ENCODE measurements around the gene SIX5. TPM values are rescaled to one million over a fixed set of nuclear protein-coding genes. Genes with fewer than 3 reads are reported as not detected.

The SIX5 gene
- polyA plus RNA-seq, 2 of the 4 experiments (the other 2 are of a cell fraction), result 8.9 to 24.7 TPM

- DNase-seq (ENCODE audit: low read depth in 1 of 2, low spot score in 1 of 2) (no peak), FAIRE-seq (no peak), ATAC-seq (no peak)
- ChIA-PET CTCF (interaction anchor here (0.7 to 9.5 kb wide), 3 partner anchors 9 to 32 kb away, joined by 3 to 68 read pairs (median 9); partner anchors contain the start of gene SIX5), POLR2A (no interaction called here)
- H3K4me3 ChIP-seq, result no peak overlapping the region
- WGBS (ENCODE audit: missing lambda C conversion rate), result 60% methylated on average over 5 of the region's 5 CpGs
- no peak overlapping the region for H3K4me2 ChIP-seq
- no peaks in the 10 kb centered on the region for H3K4me1 ChIP-seq
- TF ChIP-seq POLR2AphosphoS2 (conservative IDR thresholded peaks at IDR 0.05; ENCODE audit: low read length) (no peak), HOXB5 (CRISPR knock-in tag; IDR thresholded peaks at IDR 0.05) (no peak), JUN (IDR thresholded peaks at IDR 0.05) (no peak), ATOH8 (CRISPR knock-in tag; IDR thresholded peaks at IDR 0.05; ENCODE audit: low read depth) (no peak), FOSB (CRISPR knock-in tag; IDR thresholded peaks at IDR 0.05) (no peak), EHMT2 (IDR thresholded peaks at IDR 0.05; ENCODE audit: low read depth) (no peak), CHD2 (IDR thresholded peaks at IDR 0.05; ENCODE audit: low read length, partially characterized antibody) (no peak), SREBF2 (IDR thresholded peaks at IDR 0.05) (no peak), FOSL2 (IDR thresholded peaks at IDR 0.05) (no peak), FOSL2 (CRISPR knock-in tag; IDR thresholded peaks at IDR 0.05) (no peak), JUNB (IDR thresholded peaks at IDR 0.05) (no peak), NFE2L2 (conservative IDR thresholded peaks at IDR 0.05; ENCODE audit: low read length) (no peak), EHF (CRISPR knock-in tag; IDR thresholded peaks at IDR 0.05) (no peak), EP300 (IDR thresholded peaks at IDR 0.05) (no peak), ESRRA (IDR thresholded peaks at IDR 0.05; ENCODE audit: borderline replicate concordance, low read length) (no peak), ELK1 (IDR thresholded peaks at IDR 0.05; ENCODE audit: low read depth, low read length) (no peak), SMC3 (IDR thresholded peaks at IDR 0.05) (no peak), RFX5 (IDR thresholded peaks at IDR 0.05) (no peak), CEBPB (IDR thresholded peaks at IDR 0.05) (no peak)
- no peaks in the 10 kb centered on the region for H3K9me3 ChIP-seq
- H3K27ac ChIP-seq, result no peak overlapping the region
Measured at GRCh38 chr19:45746866-45747265, 22.2 kb downstream of the SIX5 start.

GRCh38 chr19:45745606-45746005, 23.4 kb downstream of the SIX5 start:
- WGBS (ENCODE audit: missing lambda C conversion rate), result 90% methylated on average over 6 of the region's 6 CpGs
- FAIRE-seq (no peak), DNase-seq (ENCODE audit: low read depth in 1 of 2, low spot score in 1 of 2) (no peak), ATAC-seq (no peak)
- H3K27ac ChIP-seq, result no peak overlapping the region
- H3K4me3 ChIP-seq, result no peak overlapping the region
- no peak for TF ChIP-seq ESRRA (IDR thresholded peaks at IDR 0.05; ENCODE audit: borderline replicate concordance, low read length)
- no peak for TF ChIP-seq RNF2 (IDR thresholded peaks at IDR 0.05; ENCODE audit: borderline replicate concordance, low read depth)
- no peak for TF ChIP-seq MYC (IDR thresholded peaks at IDR 0.05; ENCODE audit: borderline replicate concordance, low read length)
- TF ChIP-seq HDAC2 (IDR thresholded peaks at IDR 0.05), result no peak
- TF ChIP-seq USF2 (IDR thresholded peaks at IDR 0.05), result no peak
- TF ChIP-seq BCL3 (IDR thresholded peaks at IDR 0.05), result no peak
- TF ChIP-seq HOXB5 (CRISPR knock-in tag; IDR thresholded peaks at IDR 0.05), result no peak
- POLR2A ChIA-PET, result interaction anchor here (1.0 kb wide), 1 partner anchor 24 kb away, joined by 5 read pairs; the partner anchor contains the start of gene SIX5
- H3K4me2 ChIP-seq, result no peak overlapping the region
- H3K9me3 ChIP-seq, result no peaks in the 10 kb centered on the region
- H3K4me1 ChIP-seq, result no peaks in the 10 kb centered on the region
- CTCF ChIA-PET, result interaction anchor here (0.6 to 9.5 kb wide), 8 partner anchors 11 to 332 kb away, joined by 3 to 68 read pairs (median 5); partner anchors contain the start of genes FBXO46, QPCTL and SIX5

All from A549 (cell line).